Dermis blood vessel endothelial cell (primary cell): ENCODE data around the gene FAM180A. TPM values are rescaled to one million over a fixed set of nuclear protein-coding genes. Genes with fewer than 3 reads are reported as not detected.
"Not testable (repeated sequence)": the region's sequence is repeated elsewhere in the genome, so short reads cannot be mapped to it uniquely, and the experiment has no call there.

Experiments
- DNase-seq: peaks from one replicate; pipeline ENCODE4 v3.0.0; 2010
- total RNA-seq: library from RNA; depleted of rRNA; stranded (reverse); fragments of >200 nt; gene quantifications from 2 replicates; pipeline ENCODE4 v1.2.3, GENCODE V29; 2014

Gene FAM180A
- not detected in 2 replicates for total RNA-seq

DNA sequence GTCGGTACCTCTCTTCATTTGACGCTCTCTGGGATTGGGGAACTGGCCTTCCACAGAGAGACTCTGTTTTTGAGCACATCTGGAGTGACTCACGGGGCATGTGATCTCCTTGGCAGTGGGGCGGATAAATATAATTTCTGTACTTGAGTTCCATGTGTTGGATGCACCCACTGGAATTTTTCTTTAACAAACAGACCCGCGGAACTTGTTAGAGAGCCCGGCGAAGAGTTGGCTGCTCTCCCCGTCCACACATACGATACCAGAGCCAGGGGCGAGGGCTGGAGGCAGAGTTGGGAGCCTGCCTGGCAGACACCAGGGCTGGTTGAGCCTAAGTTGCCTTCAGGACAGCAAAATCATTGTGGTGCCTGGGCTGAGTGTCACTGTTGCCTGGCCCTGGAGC lies at the start of gene FAM180A:
FAM180A (minus strand) TSS at position 44 of the 400 bp plus-strand sequence. CDS start 233 bp downstream, outside the sequence.
- DNase-seq: no peak

GRCh38 chr7:135798095-135798494 lies 49.5 kb upstream of the FAM180A start:
- DNase-seq: no peak

- no peak for DNase-seq
These were observed 47.4 kb upstream of the FAM180A start for GRCh38 chr7:135795846-135796570.

DNA sequence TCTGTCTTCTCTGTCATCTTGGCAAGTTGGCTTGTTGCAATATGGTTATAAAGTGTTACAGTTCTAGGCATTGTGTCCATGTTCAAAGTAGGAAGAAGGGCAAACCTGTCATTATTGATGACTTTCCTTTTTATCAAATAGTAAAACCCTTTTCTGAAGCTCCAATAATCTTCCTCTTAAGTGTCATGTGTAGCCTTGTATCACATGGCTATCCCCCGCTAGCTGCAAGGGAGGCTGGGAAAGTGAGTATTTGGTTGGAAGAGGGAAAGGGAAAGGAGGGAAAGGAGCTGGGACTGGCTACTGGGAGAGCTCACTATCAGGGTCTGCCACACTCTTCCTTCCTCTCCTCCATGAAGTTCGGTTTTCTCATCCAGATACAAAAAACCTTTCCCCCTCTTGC lies 45.2 kb upstream of the FAM180A start:
- DNase-seq: no peak

DNA sequence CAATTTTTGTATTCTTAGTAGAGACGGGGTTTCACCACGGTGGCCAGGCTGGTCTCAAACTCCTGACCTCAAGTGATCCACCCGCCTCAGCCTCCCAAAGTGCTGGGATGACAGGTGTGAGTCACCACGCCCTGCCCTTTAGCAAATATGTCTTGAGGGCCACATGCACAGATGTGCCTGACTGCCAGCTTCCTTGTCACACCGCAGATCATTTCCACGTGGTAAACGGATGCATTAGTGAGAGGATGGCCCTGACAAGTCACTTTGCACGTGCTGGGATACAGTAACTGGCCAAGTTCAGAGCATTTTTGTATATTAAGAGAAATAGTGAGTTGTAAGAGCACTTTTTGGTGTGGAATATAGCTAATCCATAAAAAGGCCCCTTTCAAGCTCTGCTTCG lies 44.3 kb upstream of the FAM180A start:
- DNase-seq: no peak

DNA sequence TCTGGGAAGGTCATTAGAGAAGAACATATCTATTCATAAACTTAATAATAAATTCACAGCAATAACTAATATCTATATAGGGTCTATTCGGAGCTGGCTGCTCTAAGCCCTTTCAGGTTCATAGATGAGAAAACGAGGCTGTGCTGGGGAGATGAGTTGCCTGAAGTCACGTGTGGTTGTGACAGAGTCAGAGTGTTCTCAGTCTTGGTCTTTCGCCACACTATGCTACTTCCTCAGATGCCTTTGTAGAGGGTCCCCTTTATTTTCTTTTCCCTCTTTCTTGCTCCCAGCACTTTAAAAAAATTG lies 43.7 kb upstream of the FAM180A start:
- no peak for DNase-seq

GRCh38 chr7:135791543-135792362 lies 43.1 kb upstream of the FAM180A start:
- no peak for DNase-seq

GRCh38 chr7:135790371-135790977 lies 41.9 kb upstream of the FAM180A start:
- DNase-seq: no peak

GRCh38 chr7:135789956-135790355 lies 41.3 kb upstream of the FAM180A start:
- no peak for DNase-seq

GRCh38 chr7:135789431-135789830 lies 40.8 kb upstream of the FAM180A start:
- DNase-seq: no peak

DNA sequence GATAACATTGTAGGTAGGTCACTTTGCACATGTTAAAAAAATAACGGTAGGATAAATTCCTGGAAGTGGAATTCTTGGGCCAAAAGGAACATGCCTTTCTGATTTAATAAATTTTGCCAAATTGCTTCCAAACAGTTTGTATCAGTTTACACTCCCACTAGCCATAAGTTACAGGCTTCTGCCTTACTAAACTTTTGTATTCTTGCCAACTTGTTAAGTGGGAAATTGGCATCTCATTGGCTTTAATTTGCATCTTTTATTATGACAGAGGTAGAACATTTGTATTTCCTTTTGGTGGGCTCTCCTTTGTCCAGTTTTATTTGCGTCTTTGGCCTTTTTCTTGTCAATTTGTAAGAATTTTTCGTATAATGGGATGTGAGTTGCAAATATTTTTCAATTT lies 38.3 kb upstream of the FAM180A start:
- no peak for DNase-seq

- no peak for DNase-seq
These were observed 36.5 kb upstream of the FAM180A start for GRCh38 chr7:135785065-135785464.

GRCh38 chr7:135784013-135784412 lies 35.4 kb upstream of the FAM180A start:
- no peak for DNase-seq

GRCh38 chr7:135782801-135783200 lies 34.2 kb upstream of the FAM180A start:
- no peak for DNase-seq

GRCh38 chr7:135782377-135782776 lies 33.8 kb upstream of the FAM180A start:
- no peak for DNase-seq

- no peak for DNase-seq
These were observed 29.2 kb upstream of the FAM180A start for GRCh38 chr7:135777626-135778398.

DNA sequence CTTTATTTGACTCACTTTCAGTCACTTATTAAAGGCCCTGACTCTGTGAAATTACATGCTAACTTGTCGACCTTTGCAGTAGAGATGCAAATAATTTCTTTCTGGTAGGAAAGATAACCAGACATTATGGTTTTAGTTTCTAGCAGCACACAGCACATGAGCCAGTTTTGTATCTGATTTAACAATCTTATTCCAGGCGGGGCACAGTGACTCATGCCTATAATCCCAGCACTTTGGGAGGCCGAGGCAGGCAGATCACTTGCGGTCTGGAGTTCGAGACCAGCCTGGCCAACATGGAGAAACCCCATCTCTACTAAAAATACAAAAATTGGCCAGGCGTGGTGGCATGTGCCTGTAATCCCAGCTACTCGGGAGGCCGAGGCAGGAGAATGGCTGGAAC lies 27.3 kb upstream of the FAM180A start:
- DNase-seq: not testable (repeated sequence)

- no peak for DNase-seq
These were observed 26.6 kb upstream of the FAM180A start for GRCh38 chr7:135775230-135775629.

DNA sequence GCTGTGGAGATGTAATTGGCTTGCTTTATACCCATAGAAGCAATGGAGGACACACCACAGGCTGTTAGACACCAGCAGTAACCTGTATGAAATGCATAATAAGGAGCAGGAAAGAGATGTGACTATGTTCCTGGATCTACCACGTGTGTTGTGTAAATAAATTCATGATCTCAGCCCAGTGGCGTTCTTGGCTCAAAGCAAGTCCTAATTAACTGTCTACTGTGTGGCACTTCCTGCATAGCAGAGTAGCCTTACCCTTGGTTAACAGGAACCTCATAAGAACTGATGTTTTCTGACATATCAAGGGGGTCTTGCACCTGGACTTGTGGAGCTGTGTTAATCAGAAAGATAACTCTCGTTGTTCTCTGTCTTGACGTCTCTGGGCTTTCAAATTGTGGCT lies 25.7 kb upstream of the FAM180A start:
- peak; percentile 86 for DNase-seq

DNA sequence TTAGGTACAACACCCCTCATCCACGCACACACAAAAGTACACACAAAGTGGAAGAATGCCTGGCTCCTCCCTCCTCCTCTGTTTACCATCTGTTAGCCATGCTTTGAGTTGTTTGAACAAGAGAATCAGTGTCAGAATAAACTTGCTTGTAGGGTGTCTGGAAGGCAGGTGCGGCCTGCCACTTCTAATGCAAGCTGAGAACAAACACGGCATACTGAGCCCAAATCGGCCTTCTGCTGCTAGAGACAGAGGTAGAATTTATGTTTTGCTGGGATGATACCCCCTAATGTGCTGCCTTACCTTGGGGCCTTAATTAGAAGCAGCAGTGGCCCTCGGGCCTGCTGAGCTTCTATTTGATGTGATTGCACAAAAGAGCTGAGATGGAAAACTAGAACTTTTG lies 24.9 kb upstream of the FAM180A start:
- DNase-seq: no peak

DNA sequence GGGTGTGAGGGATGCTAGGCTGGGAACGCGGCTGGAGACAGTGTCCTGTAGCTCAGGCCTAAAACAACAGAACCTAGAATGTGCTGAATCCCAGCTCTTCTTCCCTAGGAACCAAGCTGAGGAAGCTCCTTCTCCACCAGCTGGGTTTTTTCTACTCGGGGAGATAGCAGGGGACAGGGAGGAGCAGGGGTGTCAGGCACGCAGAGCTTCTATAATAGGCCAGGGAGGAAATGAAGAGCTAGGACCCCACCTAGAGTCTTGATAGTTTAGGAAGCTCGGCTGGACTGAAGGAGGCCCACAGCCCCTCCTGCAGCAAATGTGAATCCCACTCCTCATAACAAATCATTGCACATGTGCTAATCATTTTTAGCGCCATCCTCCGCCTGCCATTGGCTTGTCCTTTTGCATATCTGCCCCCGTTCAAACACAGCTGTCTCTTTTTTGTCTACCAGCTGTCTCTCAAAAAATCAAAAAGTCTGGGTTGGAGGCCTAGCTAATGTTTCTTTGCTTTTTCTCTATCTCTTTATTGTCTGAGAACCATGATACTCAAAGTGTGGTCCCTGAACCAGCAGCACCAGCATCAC lies 24.1 kb upstream of the FAM180A start:
- DNase-seq: no peak

DNA sequence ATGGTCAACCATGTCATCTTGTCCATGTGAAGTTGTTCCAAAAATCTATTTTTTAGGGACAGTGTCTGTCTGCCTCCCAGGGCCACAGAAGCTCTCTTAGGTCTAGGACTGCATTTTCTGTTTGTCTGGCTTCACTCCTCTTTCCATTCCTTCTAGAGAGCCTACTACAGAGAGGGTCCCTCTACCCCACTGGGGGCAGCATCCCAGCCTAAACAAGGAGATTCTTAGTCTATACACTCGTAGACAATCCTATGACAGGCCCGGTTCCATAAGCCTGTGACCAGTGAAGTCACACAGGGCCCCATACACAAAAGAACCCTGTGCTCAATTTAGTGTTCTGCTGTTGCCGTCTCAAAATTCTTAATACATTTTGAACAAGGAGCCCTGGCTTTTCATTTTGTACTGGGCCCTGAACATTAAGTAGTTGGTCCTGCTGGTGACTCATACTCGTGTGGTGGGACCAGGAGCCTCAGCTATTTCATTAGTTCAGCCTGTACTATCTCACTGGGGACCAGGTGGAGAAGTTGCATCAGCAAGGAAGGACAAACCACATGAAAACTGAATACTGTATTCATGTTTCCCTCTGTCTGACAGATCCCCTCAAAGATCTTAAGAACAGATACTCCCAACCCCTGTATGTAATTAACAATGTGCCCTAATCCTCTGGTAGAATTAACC lies 23.5 kb upstream of the FAM180A start:
- DNase-seq: no peak
